SH-SY5Y (cell line): ENCODE data around the gene DOCK3.

ENCODE experiments used
- GATA2 ChIP-seq: IDR thresholded peaks from 2 replicates; pipeline ENCODE4 v1.6.1; 2011; ENCODE audit warnings: mild to moderate bottlenecking, low read depth, low read length
- GATA3 ChIP-seq: IDR thresholded peaks from 2 replicates; pipeline ENCODE4 v1.6.1; 2011; ENCODE audit warnings: low read depth, mild to moderate bottlenecking, low read length, moderate library complexity

DOCK3 gene

GRCh38 chr3:51279448-51279847 lies 604.7 kb downstream of the DOCK3 start:
- TF ChIP-seq GATA2 (no peak), GATA3 (no peak)

GRCh38 chr3:51280176-51280575 lies 605.4 kb downstream of the DOCK3 start:
- no peak for TF ChIP-seq GATA2
- no peak for TF ChIP-seq GATA3

GRCh38 chr3:51282931-51283330 lies 608.2 kb downstream of the DOCK3 start:
- TF ChIP-seq GATA2 = no peak
- no peak for TF ChIP-seq GATA3

- TF ChIP-seq GATA2 (no peak), GATA3 (no peak)
Measured at GRCh38 chr3:51283421-51283820, 608.7 kb downstream of the DOCK3 start.

DNA sequence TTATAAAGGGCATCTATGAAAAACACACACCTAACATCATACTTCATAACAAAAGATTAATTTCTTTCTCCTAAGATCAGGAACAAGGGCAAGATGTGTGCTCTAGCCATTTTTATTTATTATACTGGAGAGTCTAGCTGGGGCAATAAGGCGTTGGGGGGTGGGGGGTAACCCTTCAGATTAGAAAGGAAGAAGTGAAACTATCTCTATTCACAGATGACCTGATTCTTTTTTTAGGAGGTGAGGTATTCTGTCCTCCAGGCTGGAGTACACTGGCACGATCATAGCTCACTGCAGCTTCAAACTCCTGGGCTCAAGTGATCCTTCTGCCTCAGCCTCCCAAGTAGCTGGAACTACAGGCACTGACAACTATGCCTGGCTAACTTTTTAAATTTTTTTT lies 620.9 kb downstream of the DOCK3 start:
- no peak for TF ChIP-seq GATA3
- no peak for TF ChIP-seq GATA2

DNA sequence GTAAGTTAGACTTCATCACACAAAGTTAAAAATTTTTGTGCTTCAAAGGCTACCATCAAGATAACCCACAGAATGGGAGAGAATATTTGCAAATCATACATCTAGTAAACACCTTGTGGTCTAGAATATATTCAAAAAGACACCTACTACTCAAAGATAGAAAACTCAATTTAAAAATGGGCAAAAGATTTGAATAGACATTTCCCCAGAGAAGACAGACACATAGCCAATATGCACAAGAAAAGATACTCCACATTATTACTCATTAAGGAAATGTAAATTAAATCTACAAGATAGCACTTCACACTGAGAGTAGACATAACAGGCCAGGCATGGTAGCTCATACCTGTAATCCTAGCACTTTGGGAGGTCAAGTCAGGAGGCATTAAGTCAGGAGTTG lies 622.6 kb downstream of the DOCK3 start:
- no peak for TF ChIP-seq GATA3
- TF ChIP-seq GATA2 = no peak

- TF ChIP-seq GATA3 (no peak), GATA2 (no peak)
Measured at GRCh38 chr3:51304230-51304629, 629.5 kb downstream of the DOCK3 start.

GRCh38 chr3:51306093-51306492 lies 631.4 kb downstream of the DOCK3 start:
- TF ChIP-seq GATA2 = no peak
- no peak for TF ChIP-seq GATA3

- TF ChIP-seq GATA3 (no peak), GATA2 (no peak)
Measured at GRCh38 chr3:51307458-51307857, 632.7 kb downstream of the DOCK3 start.

DNA sequence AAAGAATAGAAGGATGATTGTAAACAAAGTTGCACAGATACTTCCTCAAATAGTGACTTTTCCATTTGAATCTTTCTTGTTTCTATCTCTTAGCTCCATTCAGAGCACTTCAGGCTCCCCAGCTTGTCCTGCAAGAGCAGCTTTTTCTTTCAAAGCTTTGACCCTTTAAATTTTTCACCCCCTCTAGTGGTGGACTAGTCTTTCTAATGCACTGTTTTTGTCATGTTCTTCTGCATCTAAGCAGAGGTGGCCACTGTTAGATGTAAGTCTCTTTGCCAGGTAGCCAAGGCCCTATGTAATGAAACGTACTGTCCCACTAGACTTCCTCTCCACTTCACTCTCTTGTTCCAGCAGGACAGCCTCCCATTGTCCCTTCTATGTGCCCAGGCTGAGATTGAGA lies 636.3 kb downstream of the DOCK3 start:
- TF ChIP-seq GATA3 (no peak), GATA2 (no peak)

DNA sequence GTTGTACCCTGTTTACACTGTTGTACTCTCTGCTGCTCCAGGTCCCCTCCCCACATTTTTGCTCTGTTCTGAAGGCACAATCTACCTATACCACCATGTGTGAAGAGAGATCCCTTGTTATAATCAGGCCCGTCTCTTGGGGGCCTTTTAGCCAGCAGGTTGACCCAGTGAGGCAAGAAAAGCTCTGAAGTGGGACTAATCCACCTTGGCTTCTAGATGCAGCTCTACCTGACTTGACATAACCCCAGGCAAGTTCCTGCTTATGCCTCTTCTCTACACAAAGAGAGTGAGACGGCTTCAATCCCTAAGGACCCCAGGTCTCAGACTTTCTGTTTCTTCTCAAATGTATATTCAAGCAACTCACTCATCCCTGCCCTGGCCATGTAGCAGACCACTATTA lies 653.5 kb downstream of the DOCK3 start:
- no peak for TF ChIP-seq GATA2
- TF ChIP-seq GATA3 = no peak

GRCh38 chr3:51330046-51330445 lies 655.3 kb downstream of the DOCK3 start:
- TF ChIP-seq GATA2 (no peak), GATA3 (no peak)

GRCh38 chr3:51332156-51332555 lies 657.4 kb downstream of the DOCK3 start:
- TF ChIP-seq GATA3 (no peak), GATA2 (no peak)

GRCh38 chr3:51333021-51333420 lies 658.3 kb downstream of the DOCK3 start:
- TF ChIP-seq GATA3 = no peak

DNA sequence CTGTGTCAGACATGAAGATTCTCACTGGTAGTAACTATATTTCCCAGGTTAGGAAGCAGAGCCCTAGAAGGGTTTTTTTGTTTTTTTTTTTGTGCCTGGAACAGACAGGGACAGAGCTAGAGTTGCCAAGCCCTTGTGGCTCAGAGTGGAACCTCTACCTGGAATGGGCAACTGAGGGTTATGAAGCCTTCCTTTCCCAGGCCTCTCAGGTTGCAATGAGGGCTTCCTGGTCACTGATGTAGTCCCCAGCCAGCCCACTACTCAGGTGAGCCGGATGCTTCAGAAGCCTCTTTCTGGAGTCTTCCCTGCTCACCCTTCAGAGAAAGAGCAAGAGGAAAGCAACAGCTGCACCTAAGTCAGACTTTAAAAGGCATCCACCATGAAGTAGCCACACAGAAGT lies 661.5 kb downstream of the DOCK3 start:
- TF ChIP-seq GATA2 (no peak), GATA3 (no peak)

DNA sequence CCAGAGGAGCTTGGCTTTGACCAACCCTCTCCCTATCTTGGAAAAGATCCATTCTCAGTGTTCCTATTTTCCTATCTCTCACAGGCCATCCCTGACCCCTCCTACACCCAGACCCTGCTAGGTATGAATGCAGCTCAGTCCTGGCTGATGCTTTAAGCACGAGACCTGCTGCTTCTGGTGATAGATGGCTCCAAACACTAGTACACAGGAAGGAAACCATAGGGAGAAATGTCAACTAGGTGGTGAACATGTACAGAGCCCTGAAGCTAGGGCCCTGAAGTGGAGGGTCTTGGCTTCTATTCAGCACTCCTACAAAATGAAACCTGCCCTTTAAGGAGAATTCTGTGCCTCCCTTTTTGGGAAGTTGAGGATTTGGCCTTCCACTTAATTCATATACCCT lies 662.9 kb downstream of the DOCK3 start:
- no peak for TF ChIP-seq GATA2
- no peak for TF ChIP-seq GATA3

GRCh38 chr3:51338632-51339031 lies 663.9 kb downstream of the DOCK3 start:
- TF ChIP-seq GATA3 (no peak), GATA2 (no peak)
